Sigmoid colon (tissue), 7 donors: ENCODE measurements around the gene CCDC80. TPM values are rescaled to one million over a fixed set of nuclear protein-coding genes. Genes with fewer than 3 reads are reported as not detected.

Source experiments
- DNase-seq: peaks from one replicate; pipeline ENCODE4 v3.0.0-alpha.2; 2019
- H3K27ac ChIP-seq, 4 donors: fragments of 200-600 bp; sonication (generic); one replicate each; pipeline ENCODE4 v1.5.1; 2016 to 2019; ENCODE audit warnings: mild to moderate bottlenecking in 1 of 4
- H3K27me3 ChIP-seq, 3 donors: fragments of 200-600 bp; sonication (generic); one replicate each; pipeline ENCODE4 v1.5.1; 2019; ENCODE audit warnings: mild to moderate bottlenecking in 1 of 3
- H3K36me3 ChIP-seq, 4 donors: fragments of 200-600 bp; sonication (generic); one replicate each; pipeline ENCODE4 v1.5.1; 2016 to 2019
- H3K4me1 ChIP-seq, 4 donors: fragments of 200-600 bp; sonication (generic); one replicate each; pipeline ENCODE4 v1.5.1; 2017 to 2019
- H3K4me3 ChIP-seq, 4 donors: fragments of 200-600 bp; sonication (generic); one replicate each; pipeline ENCODE4 v1.5.1; 2017 to 2019; ENCODE audit warnings: mild to moderate bottlenecking in 2 of 4, moderate library complexity in 1 of 4
- H3K9me3 ChIP-seq, 4 donors: fragments of 200-600 bp in 3 of 4; sonication (generic) in 3 of 4; one replicate each; pipeline versions ENCODE4 v1.5.1 to v1.6.1; 2013 to 2019
- EP300 ChIP-seq, 4 donors: sonication (generic); formaldehyde crosslinking; IDR thresholded peaks; one replicate each; pipeline ENCODE4 v1.6.1; 2017; ENCODE audit warnings: antibody characterized with exemption in 4 of 4
- POLR2A ChIP-seq, 2 donors: fragments of 450-650 bp; IDR thresholded peaks; one replicate each; pipeline ENCODE4 v1.6.1; 2016; ENCODE audit warnings: antibody characterized with exemption in 2 of 2, mild to moderate bottlenecking in 2 of 2, moderate library complexity in 2 of 2
- POLR2AphosphoS5 ChIP-seq, 4 donors: sonication (generic); formaldehyde crosslinking; IDR thresholded peaks; one replicate each; pipeline ENCODE4 v1.6.1; 2017; ENCODE audit warnings: antibody characterized with exemption in 4 of 4
- WGBS, 2 donors: extraction: QIAGEN DNeasy Blood & Tissue Kit; methylation state at CpG; one replicate each; pipeline ENCODE4 v1.1.7; 2013; 5-methylcytosine and 5-hydroxymethylcytosine counted together
- intact Hi-C: fragments of 100-400 bp; cut with DNase I; formaldehyde crosslinking; loops from one replicate; pipeline ENCODE4 v1.15.1; 2023
- polyA plus RNA-seq, 3 donors: library from polyadenylated mRNA; stranded (reverse); fragments of 200-250 nt; gene quantifications; one replicate each; pipeline ENCODE4 v1.2.3, GENCODE V29; 2013
- total RNA-seq, 4 donors: library from RNA; depleted of rRNA; stranded (reverse); fragments of >200 nt; gene quantifications; one replicate each; pipeline ENCODE4 v1.1.0, GENCODE V29; 2016
- TF ChIP-seq, protein P1 (sequence below), 4 experiments: fragments of 450-650 bp in 3 of 4; fragments of 200-600 bp in 1 of 4; IDR thresholded peaks; one replicate each; pipeline ENCODE4 v1.5.1; 2016 to 2019; ENCODE audit warnings: antibody characterized with exemption in 4 of 4, mild to moderate bottlenecking in 3 of 4, moderate library complexity in 2 of 4
- donor health status: healthy with polysubstance abuse.
- donor health status: Bipolar disorder and iron deficiency.
- donor health status: healthy.

The CCDC80 gene
- total and polyA plus RNA-seq, 7 donors = 1.8 to 201 (median 30.0) TPM

DNA sequence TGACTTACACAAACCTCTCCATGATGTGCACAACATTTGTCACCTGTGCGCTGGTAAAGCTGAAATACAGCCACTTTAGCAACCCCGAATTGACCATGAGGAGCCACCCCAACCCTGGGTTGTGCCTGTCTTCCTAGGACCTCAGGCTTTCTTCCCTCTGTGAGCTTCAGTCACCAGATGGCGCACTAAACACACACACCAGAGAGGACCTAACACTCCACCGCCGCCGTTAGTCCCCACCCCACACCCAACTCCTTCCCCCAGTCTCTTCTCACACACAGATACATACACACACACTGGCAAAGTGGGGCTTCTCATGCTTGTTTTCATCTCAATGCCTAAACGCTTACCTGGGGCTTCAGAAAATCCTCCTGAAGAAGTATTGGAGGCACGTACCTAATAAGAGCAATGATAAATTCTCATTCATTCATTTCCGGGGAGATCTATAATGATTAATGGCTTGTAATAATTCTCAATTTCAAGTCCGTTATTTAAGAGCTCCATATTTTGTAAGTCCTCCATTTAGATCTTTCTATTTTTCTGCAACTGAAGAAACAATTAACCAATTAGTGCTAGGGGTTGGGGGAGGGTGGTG lies 2.1 kb upstream of the CCDC80 start:
- peak; percentile 93 for DNase-seq
- intact Hi-C loops = loop anchor here (1.0 to 5.0 kb wide), 4 partner anchors 61 to 349 kb away; partner anchors contain the start of gene GTPBP8
- Histone ChIP-seq H3K9me3 (no peaks in the 10 kb centered on the region), H3K36me3 (no peaks in the 10 kb centered on the region), H3K27me3 (no peaks in the 10 kb centered on the region), H3K4me3 (peak overlapping the region in 3 of 4 donors; percentile 11 to 15 (median 13)), H3K4me1 (peaks cover 0 to 65% (median 60%) of the 10 kb centered on the region in 4 donors), H3K27ac (peak overlapping the region in 3 of 4 donors; percentile 11 to 86 (median 80))
- no peak for TF ChIP-seq EP300 (IDR thresholded peaks at IDR 0.05)
- no peak for TF ChIP-seq POLR2AphosphoS5 (IDR thresholded peaks at IDR 0.05)
- TF ChIP-seq, protein P1, sequence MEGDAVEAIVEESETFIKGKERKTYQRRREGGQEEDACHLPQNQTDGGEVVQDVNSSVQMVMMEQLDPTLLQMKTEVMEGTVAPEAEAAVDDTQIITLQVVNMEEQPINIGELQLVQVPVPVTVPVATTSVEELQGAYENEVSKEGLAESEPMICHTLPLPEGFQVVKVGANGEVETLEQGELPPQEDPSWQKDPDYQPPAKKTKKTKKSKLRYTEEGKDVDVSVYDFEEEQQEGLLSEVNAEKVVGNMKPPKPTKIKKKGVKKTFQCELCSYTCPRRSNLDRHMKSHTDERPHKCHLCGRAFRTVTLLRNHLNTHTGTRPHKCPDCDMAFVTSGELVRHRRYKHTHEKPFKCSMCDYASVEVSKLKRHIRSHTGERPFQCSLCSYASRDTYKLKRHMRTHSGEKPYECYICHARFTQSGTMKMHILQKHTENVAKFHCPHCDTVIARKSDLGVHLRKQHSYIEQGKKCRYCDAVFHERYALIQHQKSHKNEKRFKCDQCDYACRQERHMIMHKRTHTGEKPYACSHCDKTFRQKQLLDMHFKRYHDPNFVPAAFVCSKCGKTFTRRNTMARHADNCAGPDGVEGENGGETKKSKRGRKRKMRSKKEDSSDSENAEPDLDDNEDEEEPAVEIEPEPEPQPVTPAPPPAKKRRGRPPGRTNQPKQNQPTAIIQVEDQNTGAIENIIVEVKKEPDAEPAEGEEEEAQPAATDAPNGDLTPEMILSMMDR (IDR thresholded peaks at IDR 0.05) = peak; percentile 77 to 81 (median 79)
- 5 to 10% methylated on average over 10 of the region's 10 CpGs for WGBS, 2 donors

DNA sequence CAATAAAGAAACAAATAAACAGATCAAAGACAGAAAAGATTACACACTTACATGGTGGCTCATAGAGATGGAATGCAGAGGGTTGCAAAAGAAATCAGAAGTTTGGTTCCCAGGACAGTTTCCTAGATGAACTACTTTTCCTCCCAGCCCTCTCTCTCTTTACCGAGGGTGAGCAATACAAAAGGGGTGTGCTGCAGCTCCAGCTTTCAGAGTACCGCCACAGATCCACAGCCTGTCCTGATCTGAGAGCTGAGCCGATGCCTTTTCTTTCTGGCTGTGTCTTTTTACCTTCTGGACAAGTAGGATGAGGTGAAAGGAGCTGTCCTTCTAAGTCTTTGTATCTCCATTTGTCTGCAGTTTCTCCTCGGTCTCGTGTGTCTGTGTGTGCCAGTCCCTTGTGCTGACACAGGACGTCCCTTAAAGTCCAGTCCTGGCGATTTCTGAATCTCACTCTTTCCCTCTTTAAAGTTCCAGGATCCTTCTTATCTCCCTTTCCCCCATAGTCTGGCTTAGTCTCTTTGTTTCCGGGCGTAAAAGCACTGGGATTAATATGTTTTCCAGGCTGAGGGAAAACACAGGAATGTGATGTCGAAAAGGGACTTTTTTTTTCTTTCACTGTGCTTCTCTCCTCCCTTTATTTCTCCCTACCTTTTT lies 540 bp downstream of the CCDC80 start:
- Histone ChIP-seq H3K27me3 (no peaks in the 10 kb centered on the region), H3K36me3 (no peaks in the 10 kb centered on the region), H3K27ac (peak overlapping the region; percentile 80 to 86 (median 84)), H3K9me3 (no peaks in the 10 kb centered on the region), H3K4me3 (peak overlapping the region; percentile 17 to 51 (median 44)), H3K4me1 (peaks cover 0 to 75% (median 69%) of the 10 kb centered on the region in 4 donors)
- DNase-seq = peak; percentile 75
- intact Hi-C loops = loop anchor here (2.0 to 5.0 kb wide), 4 partner anchors 58 to 352 kb away; partner anchors contain the start of gene GTPBP8
- TF ChIP-seq POLR2A (IDR thresholded peaks at IDR 0.05) (no peak), POLR2AphosphoS5 (IDR thresholded peaks at IDR 0.05) (peak in 2 of 4 donors; percentile 36 to 59)
- whole genome bisulfite sequencing, 2 donors = 11 to 34% methylated on average over 10 of the region's 10 CpGs

DNA sequence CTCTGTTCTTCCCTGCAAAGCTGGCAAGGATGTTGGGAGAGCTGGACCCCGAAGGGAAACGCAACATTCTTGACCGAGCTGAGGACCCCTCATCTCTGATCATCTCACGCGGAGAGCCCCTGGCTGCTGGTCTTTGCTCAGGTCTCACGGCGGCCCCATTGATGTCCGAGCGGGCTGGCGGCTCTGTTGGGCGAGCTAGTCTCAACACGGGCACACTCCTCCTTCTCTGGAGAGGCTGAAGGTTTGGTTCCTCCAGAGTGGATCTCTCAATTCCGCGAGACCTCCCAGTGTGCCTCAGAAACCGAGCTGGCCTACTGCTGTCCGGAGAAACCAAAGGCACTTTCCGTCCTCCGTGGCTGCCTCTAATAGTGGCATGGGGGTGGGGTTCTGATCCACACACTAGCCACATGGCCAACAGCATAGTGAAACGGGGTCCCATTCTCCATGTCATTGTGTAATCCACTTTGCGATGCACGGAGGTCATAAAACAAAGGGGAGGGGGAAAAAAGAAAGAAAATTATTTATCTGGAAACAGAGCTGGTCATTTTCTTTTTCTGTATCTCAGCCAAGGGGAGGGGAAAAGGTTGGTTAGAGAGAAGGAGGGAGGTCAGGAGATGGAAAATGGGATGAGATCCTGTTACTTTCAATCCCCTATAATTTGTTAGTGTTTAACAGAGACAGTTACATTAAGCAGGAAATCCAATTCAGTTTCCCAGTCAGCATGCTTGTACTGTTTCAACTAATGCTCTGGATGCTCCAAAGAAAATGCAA lies 1.3 kb downstream of the CCDC80 start:
- H3K4me3 ChIP-seq = peak overlapping the region; percentile 17 to 51 (median 44)
- H3K9me3 ChIP-seq = no peaks in the 10 kb centered on the region
- H3K27ac ChIP-seq = peak overlapping the region; percentile 80 to 86 (median 84)
- no peaks in the 10 kb centered on the region for H3K27me3 ChIP-seq
- intact Hi-C loops = loop anchor here (2.0 to 10.0 kb wide), 8 partner anchors 57 to 765 kb away; partner anchors contain the start of genes ATG3, GTPBP8 and SLC35A5
- TF ChIP-seq EP300 (IDR thresholded peaks at IDR 0.05) (no peak), POLR2AphosphoS5 (IDR thresholded peaks at IDR 0.05) (peak in 2 of 4 donors; percentile 68 to 74), POLR2A (IDR thresholded peaks at IDR 0.05) (no peak)
- no peaks in the 10 kb centered on the region for H3K36me3 ChIP-seq
- WGBS, 2 donors = 85 to 87% methylated on average over 21 of the region's 21 CpGs
- peak; percentile 76 for DNase-seq
- H3K4me1 ChIP-seq = peaks cover 0 to 83% (median 77%) of the 10 kb centered on the region in 4 donors

DNA sequence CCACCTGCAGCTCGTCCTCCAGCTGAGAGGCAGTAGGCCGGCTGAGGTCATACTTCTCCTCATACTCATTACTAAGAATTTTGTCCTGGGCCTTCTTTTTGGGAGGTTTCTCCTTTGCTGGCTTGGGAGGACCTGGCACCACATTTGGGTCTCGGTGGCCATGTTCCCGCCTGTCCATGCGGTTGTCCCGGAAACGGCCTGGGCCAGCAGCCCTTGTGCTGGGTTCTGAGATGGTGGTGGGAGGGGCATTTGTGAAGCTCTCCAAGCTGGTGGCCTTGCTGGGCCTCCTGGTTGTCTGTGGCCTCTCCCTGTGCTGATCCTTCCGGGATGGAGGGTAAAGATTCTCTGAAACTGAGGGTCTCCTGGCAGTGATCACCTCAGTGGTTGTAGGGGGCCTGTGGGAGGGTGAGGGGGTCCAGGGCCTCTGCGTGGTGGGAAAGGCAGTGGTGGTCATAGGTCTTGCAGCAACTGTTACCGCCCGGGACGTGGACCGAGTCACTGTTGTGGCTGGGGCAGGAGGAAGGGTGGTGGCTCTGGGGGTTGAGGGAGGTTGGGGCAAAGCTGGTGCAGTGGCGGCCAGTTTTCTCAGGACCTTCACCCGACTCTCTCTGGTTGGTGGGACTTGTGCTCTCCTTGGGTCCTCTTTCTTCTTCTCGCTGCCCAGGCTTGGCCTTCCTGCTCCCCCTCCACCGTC lies 2.5 kb downstream of the CCDC80 start:
- Histone ChIP-seq H3K27ac (peak overlapping the region; percentile 80 to 86 (median 84)), H3K9me3 (no peaks in the 10 kb centered on the region), H3K27me3 (no peaks in the 10 kb centered on the region), H3K4me3 (peak overlapping the region in 3 of 4 donors; percentile 39 to 51 (median 48)), H3K36me3 (no peaks in the 10 kb centered on the region), H3K4me1 (peaks cover 2 to 89% (median 87%) of the 10 kb centered on the region in 4 donors)
- DNase-seq = peak; percentile 73
- WGBS, 2 donors = 91 to 92% methylated on average over 17 of the region's 17 CpGs
- no peak for TF ChIP-seq POLR2A (IDR thresholded peaks at IDR 0.05)
- TF ChIP-seq POLR2AphosphoS5 (IDR thresholded peaks at IDR 0.05) = peak in 1 of 4 donors; percentile 15
- intact Hi-C loops = loop anchor here (5.0 to 10.0 kb wide), 4 partner anchors 76 to 766 kb away; partner anchors contain the start of genes ATG3 and SLC35A5

DNA sequence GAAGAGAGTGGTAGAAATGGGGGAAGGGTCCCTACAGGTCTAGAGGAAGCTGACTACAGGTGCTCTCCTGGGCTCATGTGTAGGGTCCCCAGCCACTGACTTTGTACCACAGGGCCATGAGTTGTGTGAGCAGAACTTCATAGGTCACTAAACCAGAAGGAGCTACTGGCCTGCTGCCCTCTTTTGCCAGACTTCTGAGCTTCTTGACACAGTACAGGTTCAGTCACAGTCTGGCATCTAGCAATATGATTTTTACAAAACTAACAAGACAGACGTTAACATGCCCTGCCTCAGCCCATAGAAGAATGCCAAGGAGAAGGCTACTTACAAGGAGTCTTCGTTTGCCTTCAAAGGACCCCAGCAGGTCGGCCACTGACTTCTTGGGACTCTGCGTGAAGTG lies 3.2 kb downstream of the CCDC80 start:
- Histone ChIP-seq H3K4me3 (peak overlapping the region in 3 of 4 donors; percentile 19 to 51 (median 48)), H3K36me3 (no peaks in the 10 kb centered on the region), H3K27me3 (no peaks in the 10 kb centered on the region), H3K4me1 (peaks cover 2 to 96% (median 90%) of the 10 kb centered on the region in 4 donors), H3K9me3 (no peaks in the 10 kb centered on the region), H3K27ac (peak overlapping the region; percentile 80 to 86 (median 84))
- intact Hi-C loops = loop anchor here (5.0 to 10.0 kb wide), 4 partner anchors 75 to 767 kb away; partner anchors contain the start of genes ATG3 and SLC35A5
- TF ChIP-seq POLR2AphosphoS5 (IDR thresholded peaks at IDR 0.05) = peak; percentile 62 to 95 (median 84)
- TF ChIP-seq POLR2A (IDR thresholded peaks at IDR 0.05) = no peak
- peak in 2 of 4 donors; percentile 18 to 34 for TF ChIP-seq EP300 (IDR thresholded peaks at IDR 0.05)
- TF ChIP-seq, protein P1 (IDR thresholded peaks at IDR 0.05) = no peak
- peak; percentile 85 for DNase-seq
- WGBS, 2 donors = 76 to 77% methylated on average over 4 of the region's 4 CpGs
